ENCODE data around the gene LMBR1L.

Gene LMBR1L

DNA sequence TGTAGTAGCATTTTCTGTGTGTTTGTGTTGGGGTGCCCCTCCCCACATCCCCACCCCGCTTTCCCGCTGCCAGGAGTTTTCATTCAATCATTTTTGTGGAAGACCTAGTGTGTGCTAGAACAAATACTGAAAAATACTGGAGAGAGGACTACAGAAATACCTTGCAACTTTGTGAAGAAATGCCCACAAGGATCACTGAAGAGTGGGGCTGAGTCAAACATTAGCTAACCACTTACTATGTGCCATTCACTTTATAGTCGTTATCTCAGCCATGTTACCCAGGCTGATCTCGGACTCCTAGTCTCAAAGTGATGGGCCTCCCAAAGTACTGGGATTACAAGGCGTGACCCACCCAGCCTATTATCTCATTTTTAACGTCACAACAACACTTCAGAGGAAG, 559 bp upstream of the LMBR1L start:
- DNase-seq: no peak

DNA sequence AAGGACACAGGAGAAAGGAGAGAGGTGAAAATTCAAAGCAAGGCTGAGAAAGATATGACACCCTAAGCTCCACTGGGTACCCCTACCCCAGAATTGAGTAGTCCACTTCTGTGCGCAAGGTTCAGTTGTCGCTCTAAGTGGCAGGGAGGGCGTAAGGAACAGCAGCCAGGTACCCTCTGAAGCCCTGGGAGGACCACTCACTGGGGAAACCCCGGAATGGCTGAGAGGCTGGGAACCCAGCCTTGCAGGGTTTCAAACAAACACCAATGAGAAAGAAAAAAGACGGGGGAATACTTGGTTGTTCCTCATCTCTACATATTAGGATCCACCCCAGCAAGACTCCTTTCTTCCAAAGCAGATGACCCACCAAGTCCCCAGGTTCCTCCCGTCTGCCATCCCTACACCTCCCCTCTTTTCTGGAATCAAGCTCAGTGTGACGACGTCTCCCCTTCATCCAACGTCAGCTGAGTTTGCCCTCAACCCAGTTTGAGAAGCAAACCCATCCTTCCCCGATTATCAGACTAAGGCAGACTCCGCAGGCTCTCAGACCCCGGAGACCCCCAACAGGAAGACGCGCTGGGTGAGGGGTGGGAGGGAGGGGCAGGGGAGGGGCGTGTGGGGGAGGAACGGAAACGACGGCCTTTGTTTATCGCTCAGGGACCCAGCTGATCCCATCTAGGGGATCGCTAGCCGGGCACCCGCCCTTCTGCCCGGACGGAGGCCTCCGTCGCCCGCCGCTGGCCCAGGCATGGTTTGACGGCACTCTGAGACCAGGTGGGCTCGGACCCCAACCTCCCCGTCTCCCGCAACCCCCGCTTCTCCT, 795 bp downstream of the LMBR1L start:
- DNase-seq: no peak

DNA sequence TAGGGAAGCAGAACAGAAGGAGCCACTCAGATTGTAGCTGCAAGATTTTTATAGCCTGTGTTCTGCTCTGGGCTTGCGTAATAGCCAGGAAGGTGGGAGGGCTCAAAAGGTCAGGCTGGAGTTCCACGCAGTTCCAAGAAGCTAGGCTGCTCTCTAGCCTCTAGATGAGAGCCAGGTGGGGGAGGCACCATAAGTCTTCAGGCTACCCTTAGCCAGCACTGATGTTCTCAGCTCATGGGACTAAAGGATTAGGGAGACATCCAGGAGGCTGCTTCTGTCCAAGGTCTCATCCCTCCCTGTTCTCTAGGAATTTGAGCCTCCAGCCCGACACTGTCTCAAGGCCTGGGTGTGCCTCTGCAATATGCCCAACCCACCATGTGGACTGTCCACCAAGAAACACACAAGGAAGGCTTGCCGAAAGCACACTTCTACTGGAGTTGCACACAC, 1.7 kb downstream of the LMBR1L start:
- DNase-seq: no peak

DNA sequence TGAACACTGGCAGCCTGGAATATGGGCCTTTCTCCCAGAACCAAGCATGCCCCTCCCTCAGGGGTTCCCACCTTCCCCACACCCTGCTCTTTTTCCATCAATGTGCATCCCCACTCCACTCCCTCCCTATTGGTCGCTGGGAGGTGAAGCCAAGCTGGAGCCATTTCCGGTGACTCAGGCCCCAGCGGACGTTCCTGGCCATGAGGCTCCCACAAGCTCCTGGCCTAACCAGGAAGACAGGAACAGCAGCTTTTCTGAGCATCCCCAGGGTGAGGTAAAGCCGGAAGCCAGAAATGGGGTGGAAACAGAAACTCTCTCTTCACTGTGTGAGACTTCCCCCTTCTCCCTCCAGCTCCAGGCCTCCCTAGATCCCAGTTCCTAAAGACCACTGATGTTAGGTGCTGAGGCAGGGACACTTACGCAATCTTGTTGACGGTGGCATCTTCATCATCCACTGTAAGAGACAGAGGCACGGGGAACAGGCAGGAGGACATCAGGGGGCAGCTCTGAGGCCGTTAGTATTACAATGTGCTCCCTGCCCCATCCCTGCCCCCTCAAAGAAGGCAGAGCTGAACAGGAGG, 5.1 kb downstream of the LMBR1L start:
- DNase-seq: no peak

DNA sequence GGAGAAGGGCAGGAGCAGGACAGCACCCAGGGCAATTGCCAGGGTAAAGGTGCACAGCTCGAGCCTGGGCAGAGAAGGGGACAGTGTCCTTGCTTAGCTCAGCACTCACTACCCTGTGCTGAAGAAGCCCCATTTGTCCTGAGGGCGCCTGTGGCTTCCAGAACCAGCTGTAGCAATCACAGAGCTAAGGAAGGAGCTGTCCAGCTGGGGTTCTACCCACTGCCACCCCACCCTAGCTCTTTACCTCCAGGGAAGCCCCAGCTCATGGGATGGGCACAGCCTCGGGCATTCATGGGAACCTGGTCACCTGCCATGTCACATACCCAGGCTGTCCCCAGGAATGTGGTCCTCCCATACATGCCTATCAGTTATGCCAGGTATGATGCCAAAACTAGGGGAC, 5.8 kb downstream of the LMBR1L start:
- no peak for DNase-seq

DNA sequence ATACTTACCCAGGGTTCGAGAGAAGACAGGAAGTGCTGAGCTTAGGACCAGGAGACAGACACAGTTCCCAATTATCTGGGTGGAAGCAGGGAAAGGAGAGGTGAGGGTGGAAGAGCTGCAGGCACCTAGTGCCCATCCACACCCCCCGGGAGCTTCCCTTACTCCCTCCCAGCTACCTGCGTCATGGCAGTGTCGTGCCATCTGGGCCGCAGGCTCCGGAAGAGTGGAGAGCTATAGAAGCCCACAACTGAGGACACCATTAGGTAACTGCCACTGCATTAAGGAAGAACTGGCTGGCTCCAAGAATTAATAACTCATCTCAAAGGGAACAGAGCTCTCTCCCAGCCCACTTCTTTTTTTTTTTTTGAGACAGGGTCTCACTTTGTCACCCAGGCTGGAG, 10.3 kb downstream of the LMBR1L start:
- DNase-seq: no peak

DNA sequence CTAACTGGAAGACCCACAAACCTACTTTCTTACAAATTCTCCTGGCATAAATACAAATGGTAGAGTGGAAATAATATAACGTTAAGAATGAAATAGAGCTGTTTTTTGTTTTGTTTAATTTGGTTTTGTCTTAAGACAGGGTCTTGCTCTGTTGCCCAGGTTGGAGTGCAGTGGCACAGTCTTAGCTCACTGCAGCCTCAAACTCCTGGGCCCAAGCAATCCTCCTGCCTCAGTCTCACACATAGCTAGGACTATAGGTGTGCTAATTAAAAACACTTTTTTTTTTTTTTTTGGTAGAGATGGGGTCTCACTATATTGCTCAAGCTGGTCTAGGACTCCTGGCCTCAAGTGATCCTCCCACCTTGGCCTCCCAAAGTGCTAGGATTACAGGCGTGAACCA, 11.9 kb downstream of the LMBR1L start:
- DNase-seq: no peak

DNA sequence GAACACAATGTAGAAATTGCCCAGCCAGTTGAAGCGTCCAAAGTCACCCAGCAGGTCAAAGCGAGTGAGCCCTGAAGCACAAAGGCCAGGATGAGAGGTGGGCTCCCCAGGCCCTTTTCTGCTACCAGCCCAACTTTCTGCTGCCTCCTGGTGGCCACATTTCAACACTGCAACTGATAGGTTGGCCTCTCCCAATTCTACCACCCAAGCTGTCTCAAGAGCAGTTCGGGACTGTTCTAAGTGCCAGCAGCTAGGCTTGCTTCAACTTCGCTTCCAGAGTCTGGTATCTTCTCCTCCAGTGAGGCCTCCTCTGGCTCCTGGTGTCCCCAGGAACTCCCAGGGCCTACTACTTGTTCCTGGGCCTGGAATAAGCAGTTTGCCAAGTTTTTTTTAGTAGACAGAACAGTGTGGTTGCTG, 12.6 kb downstream of the LMBR1L start:
- DNase-seq: peak; percentile 63

DNA sequence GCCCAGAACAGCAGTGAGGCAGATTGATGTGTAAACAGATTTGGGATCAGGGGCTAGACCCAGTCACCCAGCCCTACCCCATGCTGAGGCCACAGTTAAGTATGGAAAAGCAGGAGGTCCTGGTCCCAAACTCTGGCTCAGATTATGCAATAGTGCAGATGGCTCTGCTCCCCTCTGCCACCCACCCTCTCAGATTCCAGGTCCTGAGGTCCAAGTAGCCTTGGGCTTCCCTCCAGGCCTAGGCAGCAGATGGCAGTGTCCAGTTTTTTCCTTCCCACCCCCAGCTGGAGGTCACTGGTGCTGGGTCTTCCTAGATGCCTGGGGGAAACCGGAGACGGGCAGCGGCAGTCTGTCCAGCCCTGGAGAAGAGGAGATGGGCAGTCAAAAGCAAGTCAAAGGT, 13.3 kb downstream of the LMBR1L start:
- no peak for DNase-seq

DNA sequence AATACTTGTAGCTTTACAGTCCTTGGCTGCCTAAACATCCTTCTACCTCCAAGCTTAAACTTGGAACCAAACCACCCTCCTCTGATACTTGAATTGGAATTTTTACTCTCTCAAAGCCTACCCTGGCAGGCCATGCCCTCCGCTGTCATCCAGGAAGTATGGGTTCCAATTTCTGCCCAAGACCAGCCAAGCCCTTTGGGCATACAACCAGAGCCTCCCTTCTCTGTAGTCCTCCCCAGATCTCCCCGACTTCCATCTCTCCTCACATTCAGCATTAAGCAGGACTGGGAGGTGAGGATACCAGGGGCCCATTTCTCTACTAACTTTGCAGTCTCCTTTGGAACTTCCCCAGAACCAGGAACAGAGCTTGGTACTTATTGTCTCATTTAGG, 15.7 kb downstream of the LMBR1L start:
- no peak for DNase-seq

DNA sequence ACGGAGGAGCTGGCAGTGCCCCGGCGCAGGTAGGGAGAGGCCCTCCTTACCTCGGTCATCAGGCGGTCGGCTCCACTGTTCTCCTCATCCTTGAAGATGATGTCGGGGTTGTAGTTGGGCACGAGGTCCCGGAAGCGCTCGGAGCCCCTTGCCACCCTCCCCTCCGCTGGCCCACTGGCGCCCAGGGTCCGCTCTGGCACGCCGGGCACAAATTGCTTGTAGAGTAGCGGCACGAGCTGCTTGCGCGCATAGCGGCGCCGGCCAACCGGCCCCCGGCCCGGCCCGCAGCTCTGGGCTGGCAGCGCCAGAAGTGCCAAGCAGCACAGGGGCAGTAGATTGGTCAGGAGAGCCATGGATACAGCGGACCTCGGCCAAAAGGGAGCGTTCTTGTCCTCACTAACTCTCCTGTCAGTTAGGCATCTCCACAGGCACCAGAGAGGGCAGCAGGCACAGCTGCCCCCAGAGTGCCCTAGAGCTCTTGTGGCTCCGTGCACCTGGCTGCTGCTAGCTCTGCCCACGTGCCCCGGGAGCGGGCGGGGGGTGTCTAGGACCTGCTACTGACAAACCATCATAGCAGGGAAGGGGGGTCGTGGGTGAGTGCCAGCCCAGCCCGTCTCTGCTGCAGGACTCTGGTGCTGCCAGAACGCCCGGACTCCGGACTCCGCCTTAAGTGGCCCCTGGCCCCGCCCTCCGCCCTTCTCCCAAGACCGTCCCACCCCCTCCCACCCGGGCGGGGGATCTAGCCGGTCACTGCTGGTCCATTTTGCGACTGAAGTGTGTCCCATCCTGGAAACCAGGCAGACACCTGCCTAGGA, 16.3 kb downstream of the LMBR1L start, which contains the start of gene DHH:
Gene DHH, minus strand, starts transcription at position 642 of the 815 bp plus-strand sequence. Its CDS starts 289 bp downstream, at position 353.
- DNase-seq: no peak

DNA sequence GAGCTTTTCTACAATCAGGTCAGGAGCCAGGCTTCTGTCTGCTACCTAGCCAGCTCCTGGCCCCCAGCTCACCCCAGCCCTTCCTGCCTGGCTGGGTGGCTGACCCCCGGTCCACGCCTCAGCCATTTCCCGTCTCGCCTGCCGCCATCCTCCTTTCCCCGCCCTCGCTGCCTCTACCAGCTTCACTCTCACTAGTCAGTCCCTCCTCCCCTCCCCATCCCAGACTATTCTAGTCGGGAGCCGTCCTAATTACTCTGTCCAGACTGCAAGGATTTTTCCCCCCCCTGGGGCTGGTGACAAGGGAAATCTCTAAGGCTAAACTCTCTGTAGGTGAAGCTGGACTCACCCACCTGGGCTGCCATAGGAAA, 16.9 kb downstream of the LMBR1L start:
- DNase-seq: no peak

DNA sequence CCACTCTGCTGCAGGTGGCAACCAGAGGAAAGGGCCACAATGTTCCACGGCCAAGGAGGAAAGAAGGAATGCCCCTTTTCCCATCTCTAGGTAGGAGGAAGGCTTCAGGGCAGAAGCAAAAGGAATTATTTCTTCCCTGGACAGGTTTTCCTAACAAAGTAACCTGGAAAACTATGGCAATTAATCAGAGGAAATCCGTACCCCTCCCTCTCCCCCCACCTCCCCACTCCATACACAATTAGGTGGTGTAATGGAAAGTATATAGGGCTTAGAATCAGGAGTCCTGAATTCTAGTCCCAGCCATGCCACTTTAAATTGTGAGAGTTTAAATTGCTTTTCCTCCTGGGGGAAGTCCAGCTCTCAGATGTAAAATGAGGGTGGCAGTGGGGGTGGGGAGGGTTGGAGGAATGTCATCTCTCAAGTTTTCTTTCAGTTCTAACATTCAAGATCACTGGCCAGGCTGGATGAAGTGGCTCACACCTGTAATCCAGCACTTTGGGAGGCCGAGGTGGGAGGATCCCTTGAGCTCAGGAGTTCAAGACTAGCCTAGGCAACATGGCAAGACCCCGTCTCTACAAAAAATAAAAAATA, 17.7 kb downstream of the LMBR1L start:
- no peak for DNase-seq

DNA sequence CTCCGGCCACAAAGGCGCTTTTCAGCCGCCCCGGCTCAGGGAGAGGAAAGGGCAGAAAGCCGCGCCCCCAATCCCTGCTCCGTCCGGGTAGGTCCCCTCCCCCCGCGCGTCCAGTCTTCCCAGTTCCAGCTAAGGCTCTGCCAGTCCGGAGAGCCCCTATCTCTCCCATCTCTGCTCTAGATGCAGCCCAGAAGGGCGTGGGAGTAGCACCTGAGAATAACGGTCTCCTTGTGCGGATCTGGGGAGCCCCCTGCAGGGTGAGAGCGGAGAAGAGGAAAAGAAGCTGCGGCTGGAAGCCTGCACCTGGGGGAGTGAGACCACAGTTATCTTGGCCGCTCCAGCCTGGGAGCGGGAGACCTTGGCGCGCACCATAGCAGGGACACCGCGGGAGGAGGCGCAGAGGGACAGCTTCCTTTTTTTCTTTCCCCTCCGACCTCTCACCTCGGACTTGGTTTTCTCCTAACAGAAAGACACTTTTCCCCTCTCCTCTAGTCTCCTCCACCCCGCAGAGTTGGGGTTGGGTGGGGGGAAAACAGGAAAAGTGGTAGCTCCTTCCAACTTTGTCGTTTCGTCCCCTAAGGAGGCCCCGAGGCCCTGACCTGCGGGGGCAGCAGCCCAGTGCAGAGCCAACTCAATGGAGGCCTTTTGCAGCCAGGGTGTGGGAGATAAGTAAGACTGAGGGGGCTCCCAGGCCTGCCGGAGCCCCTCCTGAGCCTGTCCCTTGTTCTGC, 18.4 kb downstream of the LMBR1L start:
- peak; percentile 68 for DNase-seq

DNA sequence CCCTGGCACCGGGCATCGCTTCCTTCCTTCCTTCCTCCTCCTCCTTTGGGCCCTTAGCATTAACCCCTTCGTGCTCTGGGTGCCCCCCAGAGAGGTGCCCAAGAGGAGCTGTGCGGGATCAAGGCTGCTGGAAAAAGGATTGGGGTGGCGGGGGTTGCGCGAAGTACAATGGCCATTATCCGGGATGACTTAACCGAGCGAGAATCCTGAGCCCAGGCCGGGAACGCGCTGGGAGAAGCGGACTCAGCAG, 18.9 kb downstream of the LMBR1L start:
- DNase-seq: no peak

DNA sequence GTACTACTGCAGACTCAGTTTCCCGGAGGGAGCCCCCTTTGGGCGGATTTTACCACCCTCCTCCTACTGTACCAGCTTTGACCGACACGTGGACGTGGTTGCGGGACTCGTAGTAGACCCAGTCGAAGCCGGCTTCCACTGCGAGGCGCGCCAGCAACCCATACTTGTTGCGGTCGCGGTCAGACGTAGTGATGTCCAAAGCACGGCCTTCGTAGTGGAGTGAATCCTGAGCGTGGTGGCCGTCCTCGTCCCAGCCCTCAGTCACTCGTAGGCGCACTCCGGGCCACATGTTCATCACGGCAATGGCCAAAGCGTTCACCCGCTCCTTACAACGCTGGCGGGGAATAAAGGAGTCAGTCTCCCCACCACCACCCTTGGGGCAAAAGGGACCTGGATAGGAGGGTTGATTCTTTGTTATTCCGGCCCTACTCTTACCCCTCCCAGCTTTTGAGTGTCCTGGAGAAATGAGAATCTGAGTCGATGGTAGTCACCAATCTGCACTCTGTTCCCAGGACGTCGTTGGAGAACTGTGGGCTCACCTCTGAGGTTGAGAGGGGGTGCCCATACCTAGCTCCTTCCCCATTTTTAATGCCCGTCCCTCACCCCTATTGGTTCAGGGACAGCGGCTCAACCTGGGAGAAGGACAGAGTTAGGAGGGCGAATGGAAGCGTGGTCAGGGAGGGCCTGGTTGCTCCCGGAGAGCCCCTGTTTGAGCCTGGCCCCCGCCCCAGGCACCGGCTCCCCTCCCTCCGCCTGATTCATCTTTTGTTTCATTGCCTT, 19.4 kb downstream of the LMBR1L start:
- DNase-seq: no peak

DNA sequence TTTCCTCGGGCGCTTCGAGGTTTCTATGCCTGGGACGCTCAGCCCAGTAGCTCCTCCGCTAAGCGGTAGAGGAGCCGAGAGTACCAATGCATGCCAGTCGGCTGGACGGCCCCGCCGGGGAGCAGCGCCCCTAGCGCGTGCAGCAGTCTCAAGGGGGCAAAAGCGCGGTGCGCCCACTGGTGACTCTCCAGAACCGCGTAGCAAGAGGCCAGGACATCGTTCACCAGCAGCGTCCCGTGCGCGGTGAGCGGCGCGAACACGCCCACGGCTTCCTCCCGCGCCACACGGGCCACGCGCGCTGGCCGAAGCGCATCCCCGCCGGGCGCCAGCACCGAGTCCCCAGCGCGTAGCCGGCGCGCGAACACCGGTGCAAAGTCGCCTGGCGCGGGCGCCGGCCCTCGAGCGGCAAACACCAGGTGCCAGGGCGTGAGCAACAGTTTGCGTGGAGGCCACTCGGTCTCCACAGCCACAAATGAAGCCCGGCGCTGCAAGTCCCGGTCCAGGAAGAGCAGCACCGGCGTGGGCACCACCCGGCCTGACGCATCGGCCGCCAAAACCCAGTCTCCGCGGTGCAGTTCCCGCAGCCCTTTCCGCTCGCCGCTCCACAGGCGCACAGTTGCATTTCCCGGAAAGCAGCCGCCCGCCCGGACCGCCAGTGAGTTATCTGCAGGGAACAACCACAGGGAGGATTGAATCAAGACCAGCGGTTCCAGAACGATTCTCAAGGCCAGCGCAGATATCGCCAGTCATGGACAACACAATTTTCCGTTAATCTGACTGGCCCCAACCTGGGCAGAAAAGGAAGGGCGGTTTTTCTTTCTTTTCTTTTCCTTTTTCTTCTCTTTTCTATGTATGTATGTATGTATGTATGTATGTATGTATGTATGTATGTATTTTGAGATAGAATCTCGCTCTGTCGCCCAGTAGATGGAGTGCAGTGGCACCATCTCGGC, 20.6 kb downstream of the LMBR1L start:
- DNase-seq: peak; percentile 44

DNA sequence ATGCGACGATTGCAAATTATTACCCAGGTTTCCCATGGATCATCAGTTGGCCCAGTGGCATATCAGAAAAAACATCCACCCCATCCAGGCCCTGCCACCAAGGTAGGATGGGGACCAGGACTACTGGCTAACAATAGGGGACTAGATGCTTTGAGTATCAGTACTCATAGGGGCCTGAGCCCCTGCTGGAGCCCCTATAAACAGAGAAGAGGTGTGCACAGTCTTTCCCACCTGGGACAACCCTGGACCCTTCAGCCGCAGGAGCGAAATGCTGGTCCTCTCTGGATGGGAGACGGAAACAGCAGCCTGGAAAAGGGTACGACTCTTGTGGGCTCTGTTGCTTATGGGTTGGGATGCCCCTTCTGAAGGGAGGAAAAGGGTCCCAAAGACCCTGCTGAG, 21.7 kb downstream of the LMBR1L start:
- DNase-seq: no peak

DNA sequence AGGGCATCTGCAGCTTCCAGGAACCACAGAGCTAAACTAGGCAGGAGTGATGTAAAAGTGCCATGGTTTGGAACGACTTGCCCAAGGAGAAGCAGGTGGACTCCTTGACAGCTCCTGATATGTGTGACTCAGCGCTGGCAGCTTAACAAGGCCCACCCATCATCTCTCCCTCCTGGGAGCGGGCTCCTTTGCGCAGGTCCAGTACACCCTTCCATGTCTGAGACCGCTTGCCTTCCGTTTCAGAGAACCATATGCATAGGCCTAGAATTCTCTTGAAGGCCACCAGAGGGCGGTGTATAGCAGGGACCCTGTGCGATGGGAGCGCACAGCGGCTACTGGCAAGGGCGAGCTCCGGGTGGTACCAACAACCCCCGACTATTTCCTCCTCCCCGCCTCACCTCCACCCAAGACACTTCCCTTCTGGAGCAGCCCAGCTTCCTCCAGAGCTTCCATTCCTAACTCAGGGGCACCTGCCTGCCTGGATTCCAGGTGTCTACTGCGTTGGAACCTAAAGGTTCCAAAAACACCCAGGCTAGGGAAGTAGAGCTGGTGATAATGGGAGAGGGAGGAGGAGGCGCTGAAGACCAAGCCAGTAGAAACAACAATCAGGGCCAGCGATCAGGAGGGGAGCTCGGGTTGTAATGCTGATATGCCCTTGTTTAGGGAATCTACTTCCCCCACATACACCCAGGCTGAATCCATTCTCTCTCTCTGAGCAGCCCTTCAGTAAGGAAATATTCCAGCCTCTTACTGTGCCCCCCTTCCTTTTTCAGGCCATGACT, 22.3 kb downstream of the LMBR1L start:
- peak; percentile 68 for DNase-seq

DNA sequence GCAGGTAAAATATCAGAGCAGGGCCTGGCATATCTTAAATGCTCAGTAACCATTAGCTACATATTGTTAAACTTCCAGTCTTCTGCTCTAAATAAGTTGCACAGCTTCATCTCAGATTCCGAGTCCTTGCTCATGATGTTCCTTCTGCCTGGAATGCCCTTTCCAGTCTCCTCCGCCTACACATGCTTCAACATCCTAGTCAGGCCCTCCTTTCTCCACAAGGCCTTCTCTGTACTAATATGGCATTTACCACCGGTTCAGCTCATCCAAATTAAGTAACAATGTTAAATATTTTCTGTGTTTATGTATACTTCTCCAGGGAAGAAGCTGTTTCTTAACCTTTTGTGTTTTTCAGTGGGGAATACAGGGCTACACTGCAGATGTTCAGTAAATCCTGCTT, 24.5 kb downstream of the LMBR1L start:
- DNase-seq: no peak
